ENCODE measurements around the gene MRGPRF.

MRGPRF gene

DNA sequence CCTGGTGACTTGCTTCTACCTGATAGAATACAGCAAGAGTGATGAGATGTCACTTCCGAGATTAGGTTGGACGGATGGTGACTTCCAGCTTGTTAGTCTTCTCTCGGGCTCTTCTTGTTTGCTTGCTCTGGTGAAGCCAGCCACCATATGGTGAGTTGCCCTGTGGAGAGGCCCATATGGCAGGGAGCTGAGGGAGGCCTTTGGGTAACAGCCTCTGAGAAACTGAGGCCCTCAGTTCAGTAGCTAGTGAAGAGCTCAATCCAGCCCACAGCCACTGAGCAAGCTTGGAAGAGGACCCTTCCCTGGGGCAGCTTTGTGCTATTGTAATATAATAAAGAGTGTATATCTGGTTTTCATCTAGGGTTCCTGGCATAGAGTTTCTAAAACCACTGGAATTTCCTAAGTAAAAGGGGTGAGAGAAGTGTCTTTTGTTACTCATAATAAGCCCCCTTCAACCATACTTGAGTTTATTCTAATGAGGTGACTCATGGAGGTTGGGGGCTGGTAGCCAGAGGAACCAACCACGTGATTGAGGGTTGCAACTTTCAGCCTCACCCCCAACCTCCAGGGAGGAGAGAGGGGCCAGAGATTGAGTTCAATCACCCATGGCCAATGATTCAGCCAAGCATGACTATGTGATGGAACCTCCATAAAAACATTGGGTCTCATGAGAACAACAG lies 27.7 kb upstream of the MRGPRF start:
- no peak overlapping the region for H3K4me3 ChIP-seq (ENCODE audit: control insufficient read depth, low read depth, low read length)
- peak; percentile 93 for DNase-seq (ENCODE audit: low read depth)

DNA sequence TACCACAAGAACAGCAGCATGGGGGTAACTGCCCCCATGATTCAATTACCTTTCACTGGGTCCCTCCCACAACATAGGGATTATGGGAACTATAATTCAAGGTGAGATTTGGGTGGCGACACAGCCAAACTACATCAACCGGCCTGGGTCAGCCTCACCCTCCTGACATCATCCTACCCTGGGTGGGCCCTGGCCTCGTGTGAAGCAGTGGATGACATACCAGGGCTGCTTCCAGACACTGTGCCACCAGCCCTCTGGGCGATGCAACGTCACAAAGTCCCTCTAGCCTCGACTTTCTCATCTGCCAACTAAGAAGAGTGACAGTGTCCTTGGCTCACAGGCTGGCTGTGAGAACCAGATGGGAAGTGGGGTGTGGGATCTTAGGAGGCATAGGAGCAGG lies 27.0 kb upstream of the MRGPRF start:
- DNase-seq (ENCODE audit: low read depth): no peak
- H3K4me3 ChIP-seq (ENCODE audit: control insufficient read depth, low read depth, low read length): no peak overlapping the region
- TF ChIP-seq, protein P1, sequence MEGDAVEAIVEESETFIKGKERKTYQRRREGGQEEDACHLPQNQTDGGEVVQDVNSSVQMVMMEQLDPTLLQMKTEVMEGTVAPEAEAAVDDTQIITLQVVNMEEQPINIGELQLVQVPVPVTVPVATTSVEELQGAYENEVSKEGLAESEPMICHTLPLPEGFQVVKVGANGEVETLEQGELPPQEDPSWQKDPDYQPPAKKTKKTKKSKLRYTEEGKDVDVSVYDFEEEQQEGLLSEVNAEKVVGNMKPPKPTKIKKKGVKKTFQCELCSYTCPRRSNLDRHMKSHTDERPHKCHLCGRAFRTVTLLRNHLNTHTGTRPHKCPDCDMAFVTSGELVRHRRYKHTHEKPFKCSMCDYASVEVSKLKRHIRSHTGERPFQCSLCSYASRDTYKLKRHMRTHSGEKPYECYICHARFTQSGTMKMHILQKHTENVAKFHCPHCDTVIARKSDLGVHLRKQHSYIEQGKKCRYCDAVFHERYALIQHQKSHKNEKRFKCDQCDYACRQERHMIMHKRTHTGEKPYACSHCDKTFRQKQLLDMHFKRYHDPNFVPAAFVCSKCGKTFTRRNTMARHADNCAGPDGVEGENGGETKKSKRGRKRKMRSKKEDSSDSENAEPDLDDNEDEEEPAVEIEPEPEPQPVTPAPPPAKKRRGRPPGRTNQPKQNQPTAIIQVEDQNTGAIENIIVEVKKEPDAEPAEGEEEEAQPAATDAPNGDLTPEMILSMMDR (conservative IDR thresholded peaks at IDR 0.05; ENCODE audit: control insufficient read depth, insufficient read depth, low read depth, low read length): no peak

More for the DNA sequence above, 27.7 kb upstream of the MRGPRF start:
- TF ChIP-seq, protein P1 (conservative IDR thresholded peaks at IDR 0.05; ENCODE audit: control insufficient read depth, insufficient read depth, low read depth, low read length): no peak

DNA sequence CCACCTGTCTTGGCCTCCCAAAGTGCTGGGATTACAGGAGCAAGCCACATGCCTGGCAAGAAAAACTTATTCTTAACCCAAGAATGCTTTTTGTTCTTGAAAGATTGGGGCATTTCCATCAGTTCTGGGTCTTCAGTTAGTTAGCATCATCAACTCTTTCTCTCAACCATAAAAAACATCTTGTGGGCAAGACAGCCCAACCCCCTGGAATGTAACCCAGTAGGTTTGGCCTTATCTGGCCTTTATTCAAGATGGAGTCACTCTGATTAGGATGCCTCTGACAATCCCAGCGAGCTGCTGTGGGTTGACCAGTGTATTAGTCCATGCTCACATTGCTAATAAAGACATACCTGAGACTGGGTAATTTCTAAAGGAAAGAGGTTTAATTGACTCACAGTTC lies 26.5 kb upstream of the MRGPRF start:
- TF ChIP-seq, protein P1 (conservative IDR thresholded peaks at IDR 0.05; ENCODE audit: control insufficient read depth, insufficient read depth, low read depth, low read length): no peak
- no peak for DNase-seq (ENCODE audit: low read depth)
- H3K4me3 ChIP-seq (ENCODE audit: control insufficient read depth, low read depth, low read length): no peak overlapping the region

- H3K4me3 ChIP-seq (ENCODE audit: control insufficient read depth, low read depth, low read length): no peak overlapping the region
- DNase-seq (ENCODE audit: low read depth): no peak
- TF ChIP-seq, protein P1 (conservative IDR thresholded peaks at IDR 0.05; ENCODE audit: control insufficient read depth, insufficient read depth, low read depth, low read length): no peak
Measured at GRCh38 chr11:69037544-69037943, 24.5 kb upstream of the MRGPRF start.

DNA sequence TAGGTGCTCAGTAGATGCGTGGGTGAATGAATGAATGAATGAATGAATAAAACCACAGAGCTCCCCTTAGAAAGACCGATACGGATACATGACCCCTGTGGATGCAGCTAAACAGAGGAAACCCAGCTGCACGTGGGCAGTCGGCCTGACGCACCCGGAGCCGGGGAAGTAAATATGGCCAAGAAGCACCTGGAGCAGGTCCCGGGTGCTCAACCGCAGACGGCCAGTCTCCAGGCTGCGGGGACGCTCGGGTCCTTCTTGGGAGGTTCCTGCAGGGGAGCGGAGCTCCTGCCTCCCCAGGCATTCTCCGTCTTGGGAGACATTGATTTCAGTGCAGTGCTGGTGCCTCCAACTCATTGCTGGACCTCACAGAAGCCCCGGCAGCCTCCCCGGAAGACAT lies 24.0 kb upstream of the MRGPRF start:
- no peak for DNase-seq (ENCODE audit: low read depth)
- no peak overlapping the region for H3K4me3 ChIP-seq (ENCODE audit: control insufficient read depth, low read depth, low read length)
- TF ChIP-seq, protein P1 (conservative IDR thresholded peaks at IDR 0.05; ENCODE audit: control insufficient read depth, insufficient read depth, low read depth, low read length): no peak

DNA sequence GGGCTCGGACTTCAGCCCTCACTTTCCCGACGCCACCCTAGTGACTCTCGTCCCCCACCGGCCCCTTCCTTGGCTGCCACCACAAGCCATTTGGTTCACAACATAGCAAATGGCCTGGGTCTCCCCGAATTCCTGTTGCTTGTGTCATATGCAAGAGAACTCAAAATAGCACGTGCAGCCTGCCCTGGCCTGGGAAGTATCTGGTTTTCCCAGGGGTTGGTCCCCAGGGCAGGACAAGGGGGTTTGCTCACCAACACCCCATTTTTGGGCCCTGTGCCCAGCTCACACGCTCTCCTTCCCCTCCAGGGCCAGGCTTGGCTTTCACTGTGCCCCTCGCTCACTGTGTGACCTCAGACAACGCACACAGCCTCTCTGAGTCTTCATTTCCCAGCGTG lies 22.9 kb upstream of the MRGPRF start:
- peak; percentile 60 for DNase-seq (ENCODE audit: low read depth)
- TF ChIP-seq, protein P1 (conservative IDR thresholded peaks at IDR 0.05; ENCODE audit: control insufficient read depth, insufficient read depth, low read depth, low read length): no peak
- no peak overlapping the region for H3K4me3 ChIP-seq (ENCODE audit: control insufficient read depth, low read depth, low read length)
